Measurements from ENCODE around the gene TMEM203.
"Not testable (repeated sequence)": the region's sequence is repeated elsewhere in the genome, so short reads cannot be mapped to it uniquely, and the experiment has no call there.

GRCh38 chr9:137243266-137243625 lies 37.8 kb upstream of the TMEM203 start:
- TF ChIP-seq, protein P1, sequence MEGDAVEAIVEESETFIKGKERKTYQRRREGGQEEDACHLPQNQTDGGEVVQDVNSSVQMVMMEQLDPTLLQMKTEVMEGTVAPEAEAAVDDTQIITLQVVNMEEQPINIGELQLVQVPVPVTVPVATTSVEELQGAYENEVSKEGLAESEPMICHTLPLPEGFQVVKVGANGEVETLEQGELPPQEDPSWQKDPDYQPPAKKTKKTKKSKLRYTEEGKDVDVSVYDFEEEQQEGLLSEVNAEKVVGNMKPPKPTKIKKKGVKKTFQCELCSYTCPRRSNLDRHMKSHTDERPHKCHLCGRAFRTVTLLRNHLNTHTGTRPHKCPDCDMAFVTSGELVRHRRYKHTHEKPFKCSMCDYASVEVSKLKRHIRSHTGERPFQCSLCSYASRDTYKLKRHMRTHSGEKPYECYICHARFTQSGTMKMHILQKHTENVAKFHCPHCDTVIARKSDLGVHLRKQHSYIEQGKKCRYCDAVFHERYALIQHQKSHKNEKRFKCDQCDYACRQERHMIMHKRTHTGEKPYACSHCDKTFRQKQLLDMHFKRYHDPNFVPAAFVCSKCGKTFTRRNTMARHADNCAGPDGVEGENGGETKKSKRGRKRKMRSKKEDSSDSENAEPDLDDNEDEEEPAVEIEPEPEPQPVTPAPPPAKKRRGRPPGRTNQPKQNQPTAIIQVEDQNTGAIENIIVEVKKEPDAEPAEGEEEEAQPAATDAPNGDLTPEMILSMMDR (IDR thresholded peaks at IDR 0.05), result not testable (repeated sequence)
- TF ChIP-seq EP300 (IDR thresholded peaks at IDR 0.05), result not testable (repeated sequence)

Measured in tibial nerve (tissue), 4 donors.